HTR-8/SVneo (cell line): ENCODE data around the gene PAIP2.
"Not testable (repeated sequence)": the region's sequence is repeated elsewhere in the genome, so short reads cannot be mapped to it uniquely, and the experiment has no call there.

ENCODE experiments used
- DNase-seq: peaks from one replicate; pipeline ENCODE4 v3.0.0; 2011; ENCODE audit warnings: low spot score, mixed read lengths; ENCODE audit not compliant: insufficient read length
- FAIRE-seq: peaks from 2 replicates; lab custom pipeline; 2011; peaks lifted over from hg19 to GRCh38; lab: Jason Lieb, UNC

The PAIP2 gene

DNA sequence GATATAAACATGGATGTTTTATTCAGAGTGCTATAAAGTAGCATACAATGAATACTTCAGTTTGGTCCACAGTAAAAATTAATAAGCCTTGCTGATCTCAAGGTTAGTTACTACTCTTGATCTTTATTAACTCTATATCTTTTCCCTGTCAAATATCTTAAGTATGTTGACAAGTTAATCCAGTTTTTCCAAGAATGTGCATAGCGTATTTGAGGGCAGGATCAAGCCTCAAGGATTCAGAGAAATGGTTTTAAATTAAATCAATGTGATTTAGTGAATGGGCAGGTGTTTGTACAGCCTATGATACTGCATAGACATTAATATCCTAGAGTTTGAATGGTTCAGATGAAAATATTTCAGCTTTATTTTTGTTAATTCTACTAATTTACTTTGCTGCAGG is 27.4 kb upstream of the PAIP2 start:
- DNase-seq: no peak
- no peak for FAIRE-seq

DNA sequence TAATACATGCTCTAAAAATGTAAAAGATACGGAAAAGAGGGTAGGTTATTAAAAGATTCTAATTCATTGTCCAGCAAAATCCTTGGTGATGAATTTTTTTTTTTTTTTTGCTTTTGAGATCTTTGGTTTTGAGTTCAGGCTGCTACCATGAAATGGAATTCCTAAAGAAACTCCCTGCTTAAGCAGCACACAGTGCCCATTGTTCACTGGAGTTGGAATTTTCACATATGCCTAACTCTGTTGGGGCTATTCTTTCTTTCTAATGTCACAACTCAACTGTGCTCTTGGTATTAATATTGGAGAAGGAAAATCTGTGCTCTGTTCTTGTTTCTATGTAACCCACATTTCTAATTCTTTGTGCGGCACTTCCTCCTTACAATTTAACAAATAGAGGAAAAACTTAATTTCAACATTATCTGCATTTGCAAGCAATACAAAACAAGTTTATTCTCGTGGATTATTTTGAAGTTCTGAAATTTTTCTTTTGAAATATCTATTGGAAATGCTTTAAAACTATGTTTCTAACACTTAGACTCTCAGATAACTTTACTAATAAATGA is 26.5 kb upstream of the PAIP2 start:
- DNase-seq (no peak), FAIRE-seq (no peak)

DNA sequence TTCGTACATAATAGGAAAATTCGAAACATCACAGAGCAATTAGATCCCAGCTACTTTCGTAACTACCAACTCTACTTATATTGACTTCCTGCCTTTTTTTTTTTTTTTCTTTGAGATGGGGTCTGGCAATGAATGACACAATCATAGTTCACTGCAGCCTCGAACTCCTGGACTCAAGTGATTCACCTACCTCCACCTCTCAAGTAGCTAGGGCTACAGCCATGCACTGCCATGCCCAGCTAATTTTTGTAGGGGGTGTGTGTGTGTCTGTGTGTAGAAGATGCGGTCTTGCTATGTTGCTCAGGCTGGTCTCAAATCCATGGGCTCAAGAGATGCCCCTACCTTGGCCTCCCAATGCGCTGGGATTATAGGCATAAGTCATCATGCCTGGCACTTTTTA is 5.8 kb upstream of the PAIP2 start:
- DNase-seq (no peak), FAIRE-seq (no peak)

DNA sequence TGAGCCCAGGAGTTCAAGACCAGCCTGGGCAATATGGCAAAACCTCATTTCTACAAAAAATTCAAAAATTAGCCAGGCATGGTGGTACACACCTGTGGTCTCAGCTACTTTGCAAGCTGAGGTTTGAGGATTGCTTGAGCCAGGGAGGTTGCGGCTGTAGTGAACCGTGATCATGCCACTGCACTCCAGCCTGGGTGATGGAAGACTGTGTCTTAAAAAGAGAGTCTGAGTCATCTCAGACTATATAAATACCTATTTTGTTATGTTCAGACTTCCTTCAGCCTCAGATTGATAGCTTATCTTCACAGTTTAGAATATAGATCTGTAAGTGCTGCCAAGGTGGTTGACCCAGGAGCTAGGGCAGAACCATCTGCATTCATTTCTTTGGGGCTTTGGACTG is 1.6 kb upstream of the PAIP2 start:
- FAIRE-seq: no peak
- no peak for DNase-seq

DNA sequence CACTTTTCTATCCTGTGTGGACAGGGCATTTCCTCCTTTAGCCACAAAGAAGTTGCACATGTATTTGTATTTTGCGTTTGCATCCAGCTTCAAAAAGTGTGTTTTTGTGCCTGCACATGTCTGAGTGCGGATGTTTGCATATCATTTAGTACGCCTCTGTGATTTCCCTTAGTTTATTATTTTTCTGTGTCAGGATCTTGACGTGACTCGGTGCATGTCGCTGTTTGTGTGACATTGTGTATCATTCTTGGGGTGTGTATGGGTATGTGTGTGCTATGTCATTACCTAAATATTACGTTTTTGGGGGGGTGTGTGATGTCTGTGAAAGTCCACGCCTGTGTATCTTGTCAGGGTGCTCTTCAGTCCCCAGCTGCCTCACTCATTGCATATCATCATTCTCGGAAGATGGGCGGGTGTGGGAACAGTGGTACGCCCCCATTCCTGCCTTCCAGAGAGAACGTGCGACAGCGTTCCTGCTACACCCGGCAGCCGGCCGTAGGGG is 416 bp upstream of the PAIP2 start:
- no peak for DNase-seq

DNA sequence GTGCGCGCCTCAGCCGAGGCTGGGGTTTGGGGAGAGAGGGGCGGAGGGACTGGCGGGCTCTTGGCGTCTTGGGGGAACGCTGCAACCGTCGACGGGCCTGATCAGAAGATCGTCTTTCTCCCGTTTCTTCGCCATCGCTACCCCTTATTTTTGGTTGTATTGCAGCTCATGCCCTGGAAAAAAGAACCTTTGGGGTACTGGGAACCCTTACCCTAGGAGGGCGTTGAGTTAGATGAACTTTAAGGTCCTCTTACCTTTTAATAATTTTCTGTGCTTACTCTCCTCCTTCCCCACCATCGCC is 719 bp downstream of the PAIP2 start:
- no peak for DNase-seq
- no peak for FAIRE-seq

More for the DNA sequence above, 416 bp upstream of the PAIP2 start:
- peak; percentile 23 for FAIRE-seq

DNA sequence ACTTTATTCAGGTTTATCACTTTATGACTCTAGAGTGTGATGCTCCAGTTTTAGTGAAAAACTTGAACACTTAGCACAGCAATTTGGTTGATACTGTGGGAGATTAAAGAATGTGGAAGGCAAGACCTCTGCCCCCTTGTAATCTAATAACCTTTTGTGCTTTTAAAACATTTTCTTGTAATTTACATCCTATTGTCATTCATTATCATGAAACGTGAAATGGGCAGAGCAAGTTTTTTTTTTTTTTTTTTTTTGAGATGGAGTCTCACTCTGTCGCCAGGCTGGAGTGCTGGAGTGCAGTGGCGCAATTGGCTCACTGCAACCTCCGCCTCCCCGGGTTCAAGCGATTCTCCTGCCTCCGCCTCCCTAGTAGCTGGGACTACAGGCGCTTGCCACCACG is 1.8 kb downstream of the PAIP2 start:
- FAIRE-seq (no peak), DNase-seq (no peak)

DNA sequence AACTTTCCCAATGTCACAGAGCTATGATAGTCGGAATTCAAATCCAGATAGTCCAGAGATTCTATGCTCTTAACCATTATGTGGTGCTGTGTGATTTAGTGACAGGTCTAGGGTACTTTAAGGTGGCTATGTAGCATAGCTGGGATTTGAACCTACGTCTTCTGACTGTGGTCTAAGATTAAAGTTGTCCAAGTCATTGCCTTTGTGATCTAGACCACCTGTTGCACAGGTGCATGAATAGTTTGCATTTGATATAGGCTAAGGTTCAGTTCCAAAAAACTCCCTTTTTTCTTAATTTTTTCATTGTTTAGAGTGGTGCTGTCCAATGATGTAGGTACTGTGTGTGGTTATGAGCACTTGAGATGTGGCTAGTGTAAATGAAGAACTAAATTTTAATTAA is 2.5 kb downstream of the PAIP2 start:
- FAIRE-seq (no peak), DNase-seq (no peak)

DNA sequence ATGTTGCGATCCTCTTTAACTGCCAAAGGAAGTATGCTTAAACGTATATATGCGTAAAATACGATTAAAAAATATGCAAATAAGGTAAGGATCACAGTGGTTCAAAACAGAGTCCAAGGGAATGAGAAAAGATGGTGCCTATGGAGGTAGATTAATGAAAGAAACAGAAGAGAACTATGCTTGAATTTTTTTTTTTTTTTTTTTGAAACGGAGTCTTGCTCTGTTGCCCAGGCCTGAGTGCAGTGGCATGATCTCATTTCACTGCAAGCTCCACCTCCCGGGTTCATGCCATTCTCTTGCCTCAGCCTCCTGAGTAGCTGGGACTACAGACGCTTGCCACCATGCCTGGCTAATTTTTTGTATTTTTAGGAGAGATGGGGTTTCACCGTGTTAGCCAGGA is 3.8 kb downstream of the PAIP2 start:
- not testable (repeated sequence) for FAIRE-seq, DNase-seq

DNA sequence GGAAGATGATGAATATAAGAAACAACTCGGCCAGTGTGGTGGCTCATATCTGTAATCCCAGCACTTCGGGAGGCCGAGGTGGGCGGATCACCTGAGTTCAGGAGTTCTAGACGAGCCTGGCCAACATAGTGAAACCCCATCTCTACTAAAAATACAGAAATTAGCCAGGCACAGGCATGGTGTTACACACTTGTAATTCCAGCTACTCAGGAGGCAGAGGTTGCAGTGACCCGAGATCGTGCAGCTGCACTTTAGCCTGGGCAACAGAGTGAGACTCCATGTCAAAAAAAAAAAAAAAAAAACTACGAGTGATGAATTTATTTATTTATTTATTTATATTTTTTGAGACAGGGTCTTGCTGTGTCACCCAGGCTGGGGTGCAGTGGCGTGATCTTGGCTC is 6.2 kb downstream of the PAIP2 start:
- not testable (repeated sequence) for DNase-seq, FAIRE-seq

DNA sequence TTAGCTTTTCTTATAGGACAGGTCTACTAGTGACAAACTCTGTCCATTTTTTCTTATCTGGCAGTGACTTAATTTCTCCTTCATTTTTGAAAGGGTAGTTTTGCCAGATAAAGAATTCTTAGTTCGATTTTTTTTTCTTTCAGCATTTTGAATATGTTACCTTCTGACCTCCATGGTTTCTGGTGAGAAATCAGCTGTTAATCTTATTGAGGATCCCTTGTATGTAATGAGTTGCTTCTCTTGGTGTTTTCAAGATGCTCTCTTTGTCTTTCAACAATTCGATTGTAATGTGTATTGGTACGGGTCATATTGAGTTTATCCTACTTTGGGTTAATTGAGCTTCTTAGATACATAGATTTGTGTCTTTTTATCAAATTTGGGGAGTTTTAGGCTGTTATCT is 12.5 kb downstream of the PAIP2 start:
- no peak for FAIRE-seq
- DNase-seq: no peak

DNA sequence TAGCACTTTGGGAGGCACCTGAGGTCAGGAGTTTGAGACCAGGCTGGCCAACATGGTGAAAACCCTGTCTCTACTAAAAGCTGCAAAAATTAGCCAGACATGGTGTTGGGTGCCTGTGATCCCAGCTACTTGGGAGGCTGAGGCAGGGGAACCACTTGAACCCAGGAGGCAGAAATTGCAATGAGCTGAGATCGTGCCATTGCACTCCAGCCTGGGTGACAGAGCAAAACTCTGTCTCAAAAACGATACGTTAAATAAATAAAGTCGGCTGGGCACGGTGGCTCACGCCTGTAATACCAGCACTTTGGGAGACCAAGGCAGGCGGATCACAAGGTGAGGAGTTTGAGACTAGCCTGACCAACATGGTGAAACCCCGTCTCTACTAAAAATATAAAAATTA is 14.2 kb downstream of the PAIP2 start:
- DNase-seq, FAIRE-seq: not testable (repeated sequence)

DNA sequence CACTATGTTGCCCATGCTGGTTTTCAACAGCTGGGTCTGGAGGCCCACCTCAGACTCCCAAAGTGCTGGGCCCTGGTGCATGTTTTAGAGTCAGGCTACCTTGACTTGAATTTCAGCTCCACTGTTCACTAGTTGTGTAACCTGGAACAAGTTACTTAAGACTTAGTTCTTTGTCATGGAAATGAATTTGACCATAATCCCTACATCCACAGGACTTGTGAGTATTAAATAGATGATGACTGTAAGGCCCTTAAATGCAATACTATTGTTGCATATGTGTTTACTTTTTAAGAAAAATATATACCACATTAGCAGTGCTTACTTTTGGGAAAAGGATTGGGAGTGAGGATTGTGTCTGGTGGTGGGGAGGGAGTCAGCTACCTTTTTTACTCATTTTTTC is 16.4 kb downstream of the PAIP2 start:
- FAIRE-seq: no peak
- DNase-seq: no peak

DNA sequence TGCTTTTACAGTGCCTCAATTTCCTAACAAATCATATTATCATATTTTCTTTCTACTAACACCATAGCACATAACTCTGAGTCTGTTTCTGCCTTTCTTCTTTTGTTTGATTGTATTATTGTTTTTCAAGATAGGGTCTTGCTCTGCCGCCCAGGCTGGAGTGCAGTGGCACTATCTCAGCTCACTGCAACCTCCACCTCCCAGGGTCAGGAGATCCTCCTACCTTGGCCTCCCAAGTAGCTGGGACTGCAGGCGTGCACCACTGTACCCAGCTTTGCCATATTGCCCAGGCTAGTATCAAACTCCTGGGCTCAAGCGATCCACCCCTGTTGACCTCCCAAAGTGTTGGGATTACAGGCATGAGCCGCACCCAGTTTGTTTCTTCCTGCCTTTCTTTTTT is 18.7 kb downstream of the PAIP2 start:
- DNase-seq (no peak), FAIRE-seq (no peak)

DNA sequence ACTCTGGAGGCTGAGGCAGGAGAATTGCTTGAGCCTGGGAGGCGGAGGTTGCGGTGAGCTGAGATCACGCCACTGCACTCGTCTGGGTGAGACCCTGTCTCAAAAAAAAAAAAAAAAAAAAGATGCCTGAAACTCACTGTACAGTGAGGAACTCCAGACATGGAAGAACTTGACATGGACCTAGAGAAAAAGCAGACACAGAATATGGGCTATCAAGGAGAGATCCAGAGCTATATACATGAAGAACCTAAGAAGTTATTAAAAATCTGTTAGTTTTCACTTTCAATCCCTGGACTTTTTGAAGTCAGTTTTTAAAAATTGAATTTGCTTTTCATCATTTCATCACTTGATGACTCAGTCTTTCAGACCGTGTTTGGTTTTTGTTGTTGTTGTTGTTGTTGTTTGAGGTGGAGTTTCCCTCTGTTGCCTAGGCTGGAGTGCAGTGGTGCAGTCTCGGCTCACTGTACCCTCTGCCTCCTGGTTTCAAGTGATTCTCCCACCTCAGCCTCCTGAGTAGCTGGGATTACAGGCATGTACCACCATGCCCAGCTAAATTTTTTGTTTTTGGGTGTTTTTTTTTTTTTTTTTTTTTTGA is 20.3 kb downstream of the PAIP2 start:
- DNase-seq: no peak
- FAIRE-seq: no peak

DNA sequence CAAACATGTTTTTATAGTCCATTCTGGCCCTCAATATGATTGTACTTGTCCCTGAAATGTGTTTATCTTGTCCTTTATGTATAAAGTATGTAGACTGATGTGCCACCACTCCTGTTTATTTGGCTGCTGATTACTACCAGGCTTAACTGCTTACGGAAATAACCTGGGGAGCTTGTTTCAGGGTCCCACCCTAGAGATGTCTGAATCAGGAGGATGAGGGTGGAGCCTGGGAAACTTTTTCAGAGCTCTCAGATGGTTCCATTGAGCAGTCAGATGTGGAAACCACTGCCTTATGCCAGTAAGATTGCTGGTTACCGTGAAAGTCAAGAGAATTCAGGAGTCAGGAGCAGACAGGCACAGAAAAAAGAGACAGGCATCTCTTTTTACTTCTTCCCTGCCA is 22.3 kb downstream of the PAIP2 start:
- DNase-seq (no peak), FAIRE-seq (no peak)

DNA sequence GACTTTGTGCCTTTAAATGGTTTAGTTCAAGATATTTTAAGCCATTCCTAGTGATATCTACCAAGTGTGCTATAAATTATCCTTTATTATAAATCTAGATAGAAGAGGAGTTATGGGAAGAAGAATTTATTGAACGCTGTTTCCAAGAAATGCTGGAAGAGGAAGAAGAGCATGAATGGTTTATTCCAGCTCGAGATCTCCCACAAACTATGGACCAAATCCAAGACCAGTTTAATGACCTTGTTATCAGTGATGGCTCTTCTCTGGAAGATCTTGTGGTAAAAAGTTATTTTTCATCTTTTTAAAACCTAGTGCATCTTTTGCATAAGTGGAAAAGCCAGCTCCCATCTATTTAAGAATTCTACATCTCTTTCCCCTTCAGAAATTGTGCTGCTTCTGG is 22.8 kb downstream of the PAIP2 start:
- FAIRE-seq: no peak
- DNase-seq: no peak

DNA sequence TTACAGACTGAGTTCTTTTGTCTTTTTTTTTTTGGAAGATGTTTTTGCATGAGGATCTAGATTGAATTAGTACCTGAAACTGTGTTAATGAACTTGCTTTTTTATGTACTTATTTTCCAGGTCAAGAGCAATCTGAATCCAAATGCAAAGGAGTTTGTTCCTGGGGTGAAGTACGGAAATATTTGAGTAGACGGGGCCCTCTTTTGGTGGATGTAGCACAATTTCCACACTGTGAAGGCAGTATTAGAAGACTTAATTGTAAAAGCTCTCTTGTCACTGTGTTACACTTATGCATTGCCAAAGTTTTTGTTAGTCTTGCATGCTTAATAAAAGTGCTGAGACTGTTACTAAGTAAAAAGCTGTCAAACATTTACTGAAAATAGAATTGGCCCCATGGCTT is 27.0 kb downstream of the PAIP2 start:
- no peak for DNase-seq
- FAIRE-seq: no peak

DNA sequence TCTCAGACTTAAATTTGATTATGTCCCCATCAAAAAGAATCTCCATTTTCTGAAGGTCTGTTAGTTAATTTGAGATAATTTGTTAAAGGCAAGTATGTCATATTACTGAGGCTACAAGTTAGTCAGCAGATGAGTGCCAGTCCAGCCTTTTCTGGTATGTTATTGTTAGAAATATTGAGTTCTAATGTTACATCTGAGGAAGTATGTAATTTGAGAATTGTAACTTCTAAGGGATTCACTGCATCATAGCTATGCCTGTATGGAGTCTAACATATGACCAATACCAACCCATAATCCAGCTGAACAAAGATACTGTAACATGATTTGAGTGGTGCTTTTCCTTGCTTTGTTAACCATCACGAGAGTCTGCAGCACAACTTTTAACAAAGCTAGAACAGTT is 27.5 kb downstream of the PAIP2 start:
- FAIRE-seq (no peak), DNase-seq (no peak)

DNA sequence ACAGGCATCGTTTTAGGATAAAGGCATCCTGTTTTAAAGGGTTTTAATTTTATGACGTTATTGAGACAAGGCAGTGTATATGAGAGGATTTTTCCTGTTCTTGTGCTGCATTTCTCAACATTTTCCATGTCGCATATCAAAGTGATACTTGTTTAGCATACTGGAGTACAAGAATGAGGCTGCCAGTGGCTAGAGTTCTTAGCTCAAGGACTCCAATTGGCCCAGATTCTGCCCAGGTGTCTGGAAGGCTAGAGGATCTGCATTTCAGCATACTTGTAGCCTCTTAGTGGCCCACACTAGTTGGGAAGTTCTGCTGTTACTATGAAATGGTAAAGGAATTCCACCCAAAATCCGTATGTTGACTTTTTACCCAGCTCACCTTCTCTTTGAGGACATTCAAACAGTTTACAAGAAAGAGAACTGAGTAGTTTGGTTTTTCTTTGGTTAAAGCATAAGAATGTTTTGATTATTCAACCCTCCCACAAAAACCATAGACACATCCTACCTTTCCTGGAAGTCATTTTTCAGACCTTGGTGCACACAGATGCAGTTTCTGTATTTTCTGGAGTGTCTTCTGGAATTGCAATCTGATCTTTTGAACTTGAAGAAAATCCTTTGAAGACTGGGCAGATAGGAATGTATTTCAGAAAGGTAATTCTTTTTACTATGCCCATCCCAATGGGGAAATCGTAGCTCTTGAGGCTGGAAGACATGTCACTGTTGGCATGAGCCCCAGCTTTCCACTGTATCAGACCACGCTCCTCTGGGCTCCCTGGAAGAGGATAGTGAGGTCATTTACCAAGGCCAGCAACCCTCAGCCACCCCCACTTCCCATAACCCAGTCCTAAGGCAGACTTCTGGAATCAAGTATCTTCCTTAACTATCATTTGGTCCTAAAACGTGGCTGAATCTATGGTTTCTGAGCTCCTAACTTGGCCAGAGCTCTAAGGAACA is 30.1 kb downstream of the PAIP2 start:
- no peak for FAIRE-seq

DNA sequence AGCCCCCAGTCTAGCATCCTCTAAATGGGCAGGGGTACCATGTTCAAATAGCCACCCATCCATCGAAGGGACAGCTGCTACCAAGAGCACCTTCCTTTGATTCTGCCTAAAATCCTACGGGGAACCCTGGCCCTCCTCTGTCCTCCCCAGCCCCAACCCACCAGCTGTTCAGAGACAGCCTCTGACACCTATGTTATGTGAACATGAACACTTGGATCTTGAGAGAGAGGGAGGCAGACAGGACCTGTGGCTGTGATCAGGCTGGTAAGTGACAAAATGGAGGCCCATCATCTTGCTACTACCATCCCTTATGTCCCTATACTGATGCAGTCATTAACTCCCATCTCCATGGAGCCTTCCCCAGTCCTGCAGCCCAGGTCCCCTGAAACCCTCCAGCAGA is 33.3 kb downstream of the PAIP2 start:
- DNase-seq (no peak), FAIRE-seq (no peak)

More for the DNA sequence above, 30.1 kb downstream of the PAIP2 start:
- no peak for DNase-seq
